Myocyte (in vitro differentiated cells): Measurements from ENCODE around the gene TCP10L. TPM values are rescaled to one million over a fixed set of nuclear protein-coding genes. Genes with fewer than 3 reads are reported as not detected.
A peak's percentile ranks its signal among the peaks of the same experiment; 100 is the strongest.
"Not testable (repeated sequence)": the region's sequence is repeated elsewhere in the genome, so short reads cannot be mapped to it uniquely, and the experiment has no call there.

Source experiments
- DNase-seq: peaks from one replicate; pipeline ENCODE4 v3.0.0-alpha.2; 2012; ENCODE audit warnings: low read depth
- total RNA-seq: library from RNA; depleted of rRNA; stranded (reverse); fragments of >200 nt; gene quantifications from 2 replicates; pipeline ENCODE4 v1.2.3, GENCODE V29; 2014

The TCP10L gene
- total RNA-seq, 1 donor from 2014 or later = 3.3 TPM

DNA sequence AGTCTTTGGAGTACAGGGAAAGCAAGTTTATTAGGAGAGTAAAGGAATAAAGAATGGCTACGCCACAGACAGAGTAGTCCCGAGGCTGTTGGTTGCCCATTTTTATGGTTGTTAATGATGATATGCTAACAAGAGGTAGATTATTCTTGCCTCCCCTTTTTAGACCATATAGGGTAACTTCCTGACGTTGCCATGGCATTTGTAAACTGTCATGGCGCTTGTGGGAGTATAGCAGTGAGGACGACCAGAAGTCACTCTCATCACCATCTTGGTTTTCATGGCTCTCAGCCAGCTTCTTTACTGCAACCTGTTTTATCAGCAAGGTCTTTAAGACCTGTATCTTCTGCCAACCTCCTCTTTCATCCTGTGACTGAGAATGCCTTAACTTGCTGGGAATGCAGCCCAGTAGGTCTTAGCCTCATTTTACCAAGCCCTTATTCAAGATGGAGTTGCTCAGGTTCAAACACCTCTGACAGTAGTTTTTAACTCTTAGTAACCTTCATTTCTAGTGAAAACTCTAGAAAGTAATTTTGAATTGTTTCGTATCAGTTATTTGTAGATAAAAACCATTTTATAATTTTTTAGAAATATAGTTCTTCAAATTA, 26.2 kb downstream of the TCP10L start:
- DNase-seq = no peak

DNA sequence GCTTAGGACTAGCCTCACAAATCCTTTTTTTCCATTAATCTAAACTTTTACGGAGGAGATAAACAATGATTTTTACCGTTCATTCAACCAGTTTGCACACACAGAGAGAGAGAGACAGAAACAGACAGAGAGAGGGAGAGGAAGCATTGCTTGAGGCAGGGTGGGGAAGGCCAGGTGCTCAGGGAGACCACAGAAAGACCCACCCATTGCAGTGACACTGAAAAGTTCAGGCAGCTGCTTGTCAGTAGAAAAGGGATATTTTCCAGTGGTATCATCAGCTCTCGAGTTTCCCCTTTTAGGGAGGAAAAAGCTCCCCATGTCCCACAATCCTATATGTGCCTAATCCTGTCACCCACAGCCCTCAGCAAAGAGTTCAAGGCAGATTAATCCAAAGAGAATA, 27.2 kb downstream of the TCP10L start:
- peak; percentile 28 for DNase-seq

DNA sequence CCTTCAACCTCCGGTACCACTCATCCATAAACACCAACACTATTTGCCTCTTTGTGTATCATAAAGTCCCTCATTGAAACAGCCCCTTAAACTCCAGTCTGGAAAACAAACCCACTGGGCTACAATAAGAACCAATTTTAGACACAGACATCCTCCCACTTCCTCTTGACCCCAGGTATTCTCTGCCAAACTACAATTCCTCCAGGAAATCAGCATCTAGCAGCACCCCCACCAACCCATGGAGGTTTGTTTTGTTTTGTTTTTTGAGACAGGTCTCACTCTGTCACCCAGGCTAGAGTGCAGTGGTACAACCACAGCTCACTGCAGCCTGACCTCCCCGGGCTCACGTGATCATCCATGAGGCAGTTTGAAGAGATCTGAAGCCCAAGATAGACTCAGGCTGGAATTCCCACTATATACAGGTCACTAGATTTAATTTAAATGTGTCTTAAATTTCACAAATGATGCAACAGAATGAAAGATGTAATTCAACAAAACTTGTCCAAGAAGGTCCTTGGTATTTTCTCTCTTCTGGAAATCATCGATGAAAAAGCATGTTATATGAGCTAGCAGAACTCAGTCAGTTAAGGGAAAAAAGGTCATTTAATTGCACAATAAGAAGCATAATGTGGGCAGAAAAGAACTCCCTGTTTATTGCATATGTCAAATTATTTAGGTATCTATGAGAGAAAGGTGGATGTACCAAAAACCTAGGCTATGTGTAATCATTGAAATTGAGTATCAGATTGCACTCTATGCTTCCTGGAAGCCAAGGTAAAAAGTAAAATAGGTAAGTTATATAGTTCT, 30.3 kb downstream of the TCP10L start:
- no peak for DNase-seq

DNA sequence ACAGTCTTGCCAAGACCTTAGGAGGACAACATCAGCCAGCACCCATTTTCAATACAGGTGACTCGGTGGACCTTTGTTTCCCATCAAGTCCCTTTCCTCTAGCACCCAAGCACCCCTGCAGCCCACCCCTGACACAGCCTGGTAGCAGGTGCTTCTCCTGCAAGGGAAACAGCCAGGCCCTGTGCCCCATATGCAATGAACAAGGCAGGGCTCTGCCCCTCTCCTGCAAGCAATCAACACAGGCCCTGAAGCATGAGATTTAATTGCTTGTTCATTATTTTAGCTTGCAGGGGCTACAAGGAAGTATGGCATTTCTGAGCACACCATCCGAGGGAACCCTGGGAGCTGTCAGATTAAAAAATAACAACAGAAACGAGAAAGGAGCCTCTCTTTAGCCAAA, 35.4 kb downstream of the TCP10L start:
- DNase-seq = no peak

DNA sequence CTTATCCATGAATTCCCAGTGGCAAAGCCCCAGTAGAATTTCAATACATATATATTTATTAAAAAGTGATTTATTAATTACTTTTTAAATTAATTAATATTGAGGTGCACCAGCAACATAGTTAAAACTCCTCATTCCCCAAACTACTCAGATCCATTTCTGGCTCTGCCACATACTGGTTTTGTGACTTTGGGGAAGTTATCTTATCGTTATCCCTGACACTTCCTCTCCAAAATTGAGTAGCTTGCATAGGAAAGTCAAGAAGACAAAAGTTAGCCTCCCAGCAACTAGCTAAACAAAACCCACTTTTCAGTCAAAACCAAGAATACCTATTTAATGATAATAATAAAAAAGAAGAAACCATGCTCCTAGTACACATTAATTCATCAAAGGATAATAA, 35.9 kb downstream of the TCP10L start:
- no peak for DNase-seq

DNA sequence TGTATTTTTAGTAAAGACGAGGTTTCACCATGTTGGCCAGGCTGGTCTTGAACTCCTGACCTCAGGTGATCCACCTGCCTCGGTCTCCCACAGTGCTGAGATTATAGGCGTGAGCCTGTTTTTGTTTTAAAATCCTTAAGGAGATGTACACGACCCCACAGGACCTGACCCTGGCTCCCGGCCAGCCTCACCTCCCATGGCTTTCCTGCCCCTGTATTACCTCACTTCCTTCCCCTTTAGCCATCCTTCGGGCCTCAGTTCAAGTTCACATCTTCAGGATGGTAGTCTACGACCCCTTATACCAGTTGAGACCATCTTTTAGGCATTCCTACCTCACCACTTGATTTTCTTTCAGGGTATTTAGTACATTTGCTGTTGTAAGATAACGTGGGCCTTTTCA, 36.3 kb downstream of the TCP10L start:
- no peak for DNase-seq

DNA sequence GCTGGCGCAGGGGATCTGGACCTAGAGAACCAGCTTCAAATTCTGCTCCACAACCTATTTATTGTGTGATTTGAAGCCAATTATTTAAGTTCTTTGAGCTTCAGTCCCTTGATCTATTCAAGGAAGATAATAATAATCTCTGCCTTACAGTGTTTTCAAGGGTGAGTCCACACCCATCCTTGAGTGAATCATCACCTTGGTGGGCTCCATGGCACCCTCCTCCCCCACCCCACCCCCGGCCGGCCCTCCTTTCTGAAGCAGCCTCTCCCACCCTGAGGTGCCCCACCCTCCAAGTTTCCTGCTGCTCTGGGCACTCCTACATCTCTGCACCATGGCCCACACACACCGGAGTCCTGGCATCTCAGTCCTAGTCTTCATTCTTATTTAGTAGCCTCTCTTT, 38.3 kb downstream of the TCP10L start:
- no peak for DNase-seq

DNA sequence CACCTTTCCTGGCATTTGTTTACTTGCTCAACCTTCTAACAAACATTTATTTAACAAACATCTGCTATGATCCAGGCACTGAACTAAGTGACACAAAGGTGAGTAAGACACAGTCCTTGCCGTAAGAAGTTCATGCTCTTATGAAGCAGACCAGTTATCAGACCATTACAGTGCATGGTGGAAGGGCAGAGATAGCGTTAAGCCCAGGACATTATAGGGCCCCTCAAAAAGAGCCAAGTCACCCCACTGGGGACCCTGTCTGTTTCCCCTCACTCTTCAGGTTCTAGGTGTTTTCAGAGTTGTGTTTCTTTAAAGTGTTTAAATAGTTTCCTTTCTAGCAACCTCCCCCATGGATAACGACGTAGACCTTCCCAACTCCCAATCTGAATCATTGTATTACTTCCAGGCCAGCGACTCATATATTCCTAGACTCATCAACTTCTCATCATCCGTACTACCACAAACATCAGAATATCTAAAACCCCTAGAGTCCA, 39.3 kb downstream of the TCP10L start:
- DNase-seq = no peak

DNA sequence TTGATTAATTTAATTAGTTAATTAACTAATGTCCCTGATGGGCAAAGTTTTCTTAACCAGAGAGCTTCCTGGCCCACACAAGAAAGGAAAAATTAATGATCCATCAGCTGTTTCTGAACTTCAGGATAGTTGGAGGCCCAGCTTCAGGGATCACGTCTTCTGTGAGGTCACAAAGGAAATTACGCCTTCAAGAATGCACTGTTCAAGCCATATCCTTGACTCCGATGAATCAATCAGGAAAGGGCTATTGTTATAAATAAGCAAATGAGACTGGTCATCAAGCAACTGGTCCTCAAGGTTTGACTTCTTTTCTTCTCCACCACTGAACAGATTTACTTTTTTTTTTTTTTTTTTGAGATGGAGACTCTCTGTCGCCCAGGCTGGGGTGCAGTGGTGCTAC, 40.6 kb downstream of the TCP10L start:
- DNase-seq = no peak

DNA sequence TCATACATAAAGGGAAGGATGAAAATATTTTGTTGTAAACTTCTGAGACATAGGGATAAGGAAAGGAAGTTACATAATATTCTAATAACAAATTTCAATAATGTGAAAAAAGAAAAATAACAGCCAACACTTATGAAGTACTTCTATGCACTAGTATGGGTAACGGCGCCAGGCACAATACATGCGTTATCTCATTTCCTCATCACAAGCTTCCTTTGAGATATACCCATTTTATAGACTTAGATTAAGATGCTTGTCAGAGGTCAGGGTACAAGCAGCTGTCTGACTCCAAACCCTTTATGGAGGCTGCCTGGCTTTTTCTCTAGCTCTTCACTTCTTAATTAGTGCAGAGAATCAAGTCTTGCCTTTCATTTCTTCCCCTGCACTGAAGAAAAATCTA, 41.3 kb downstream of the TCP10L start:
- no peak for DNase-seq

DNA sequence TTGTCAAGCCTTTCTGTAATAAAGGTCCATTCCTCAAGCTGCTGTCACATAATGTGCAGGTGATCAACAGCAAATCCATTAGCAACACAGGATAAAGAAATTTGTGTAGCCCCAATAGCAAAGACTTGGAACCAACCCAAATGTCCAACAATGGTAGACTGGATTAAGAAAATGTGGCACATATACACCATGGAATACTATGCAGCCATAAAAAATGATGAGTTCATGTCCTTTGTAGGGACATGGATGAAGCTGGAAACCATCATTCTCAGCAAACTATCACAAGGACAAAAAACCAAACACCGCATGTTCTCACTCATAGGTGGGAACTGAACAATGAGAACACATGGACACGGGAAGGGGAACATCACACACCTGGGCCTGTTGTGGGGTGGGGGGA, 42.3 kb downstream of the TCP10L start:
- DNase-seq = not testable (repeated sequence)

DNA sequence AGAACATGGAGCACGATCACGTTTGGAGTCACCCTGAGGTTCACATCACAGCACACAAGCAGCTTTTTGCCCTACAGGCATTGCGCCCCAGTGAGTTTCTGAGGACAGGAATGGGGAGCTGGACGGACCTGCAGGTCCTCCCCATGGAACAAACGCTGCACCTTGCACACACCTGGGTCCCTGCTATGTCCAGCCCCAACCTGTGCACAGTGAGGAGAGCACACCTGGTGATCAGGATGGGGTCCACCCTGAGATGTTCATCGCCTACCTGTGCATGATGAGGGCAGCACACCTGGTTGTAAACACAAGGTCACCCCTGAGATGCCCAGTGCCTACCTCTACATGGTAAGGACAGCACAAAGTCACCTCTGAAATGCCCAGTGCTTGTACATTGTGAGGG, 45.9 kb downstream of the TCP10L start:
- DNase-seq = no peak

DNA sequence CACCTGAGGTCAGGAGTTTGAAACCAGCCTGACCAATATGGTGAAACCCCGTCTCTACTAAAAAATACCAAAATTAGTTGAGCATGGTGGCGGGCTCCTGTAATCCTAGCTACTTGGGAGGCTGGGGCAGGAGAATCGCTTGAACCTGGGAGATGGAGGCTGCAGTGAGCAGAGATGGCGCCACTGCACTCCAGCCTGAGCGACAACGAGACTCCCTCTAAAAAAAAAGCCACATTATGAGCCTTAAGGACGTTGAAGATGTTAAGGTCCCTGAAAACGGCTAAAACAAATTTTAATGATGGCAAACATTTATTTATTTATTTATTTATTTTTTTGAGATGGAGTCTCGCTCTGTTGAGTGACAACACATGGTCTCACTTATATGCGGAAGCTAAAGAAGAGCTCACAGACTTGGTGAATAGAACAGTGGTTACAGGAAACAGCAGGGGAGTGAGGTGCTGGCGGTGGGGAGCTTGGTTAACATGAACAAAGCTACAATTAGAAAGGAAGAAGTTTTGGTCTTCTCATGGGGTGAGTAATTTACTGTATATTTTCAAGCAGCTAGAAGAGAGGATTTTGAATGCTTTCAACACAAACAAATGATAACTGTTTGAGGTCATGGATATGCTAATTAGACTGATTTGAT, 47.1 kb downstream of the TCP10L start:
- no peak for DNase-seq

DNA sequence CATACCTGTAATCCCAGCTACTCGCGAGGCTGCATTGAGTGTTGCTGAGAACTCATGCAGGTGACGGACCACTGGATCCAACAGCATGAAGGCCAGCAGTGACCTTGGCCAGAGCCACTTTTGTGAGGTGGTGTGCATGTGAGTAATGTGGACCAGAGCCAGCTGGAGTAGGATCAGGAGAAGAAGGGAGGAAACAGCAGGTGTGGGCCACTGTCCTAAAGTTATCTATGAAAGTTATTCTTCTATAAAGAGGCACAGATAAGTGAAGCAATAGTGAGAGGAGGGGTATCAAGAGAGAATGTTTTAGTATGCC, 47.8 kb downstream of the TCP10L start:
- DNase-seq = peak; percentile 24

DNA sequence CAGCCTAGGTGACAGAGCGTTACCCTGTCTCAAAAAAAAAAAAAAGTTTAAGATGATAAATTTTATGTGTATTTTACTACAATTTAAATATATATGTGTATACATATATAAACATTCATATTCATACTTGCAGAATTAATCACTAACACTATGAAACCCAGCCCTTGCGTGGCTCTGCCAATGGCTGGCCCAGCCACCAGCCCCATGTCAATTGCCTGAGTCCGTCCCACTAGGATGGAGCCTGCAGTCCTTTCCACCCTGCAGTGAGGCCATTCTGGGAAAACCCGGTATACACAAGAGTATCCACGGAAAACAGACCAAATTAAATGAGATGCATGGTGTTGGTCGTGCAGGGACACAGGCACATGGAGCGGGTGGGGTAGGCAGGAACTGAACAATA, 49.7 kb downstream of the TCP10L start:
- DNase-seq = no peak

DNA sequence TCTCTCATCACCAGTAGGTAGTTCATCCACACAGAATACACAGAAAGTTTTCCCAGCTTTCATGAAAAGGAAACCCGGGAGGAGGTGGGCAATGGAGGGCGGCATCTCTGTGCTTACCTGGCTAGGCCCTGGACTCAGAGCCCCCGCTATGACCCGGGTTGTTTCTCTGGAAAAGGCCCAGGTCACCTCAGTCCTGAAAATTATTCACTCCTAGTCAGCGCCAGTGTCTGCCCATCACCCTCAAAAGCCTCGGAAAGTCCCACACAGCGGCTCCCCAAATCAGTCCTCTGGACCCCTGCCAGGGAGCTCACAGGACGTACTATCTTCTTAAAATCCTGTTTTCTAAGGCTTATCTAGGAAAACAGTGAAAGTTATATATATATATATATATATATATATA, 51.2 kb downstream of the TCP10L start:
- no peak for DNase-seq

DNA sequence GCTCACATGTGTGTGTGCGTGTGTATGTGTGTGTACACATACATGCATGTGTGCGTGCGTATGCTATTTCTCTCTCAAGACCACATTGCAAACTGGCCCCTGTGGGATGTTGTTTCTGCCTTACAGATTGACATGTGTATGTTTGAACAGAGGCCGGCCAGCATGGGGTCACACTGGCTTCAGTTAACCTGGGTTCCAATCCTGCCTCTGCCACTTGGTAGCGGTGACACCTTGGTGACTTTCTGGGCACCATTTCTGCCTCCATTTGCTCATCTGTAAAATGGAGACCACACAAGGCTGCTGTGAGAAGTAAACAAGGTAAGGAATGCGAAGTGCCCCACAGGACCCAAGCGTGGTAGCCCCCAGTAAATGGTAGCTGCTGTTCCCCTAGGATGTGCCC, 51.7 kb downstream of the TCP10L start:
- no peak for DNase-seq

DNA sequence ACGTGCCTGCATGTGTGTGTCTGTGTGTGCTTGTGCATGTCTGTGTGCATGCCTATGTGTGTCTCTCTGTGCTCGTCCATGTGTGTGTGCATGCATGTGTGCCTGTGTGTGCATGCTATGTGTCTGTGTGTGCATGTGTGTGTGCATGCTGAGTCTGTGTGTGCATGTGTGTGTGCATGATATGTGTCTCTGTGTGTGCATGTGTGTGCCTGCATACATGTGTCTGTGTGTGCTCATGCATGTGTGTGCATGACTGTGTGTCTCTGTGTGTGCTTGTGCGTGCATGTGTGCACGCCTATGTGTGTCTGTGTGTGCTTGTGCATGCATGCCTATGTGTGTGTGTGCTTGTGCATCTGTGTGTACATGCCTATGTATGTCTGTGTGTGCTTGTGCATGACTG, 52.3 kb downstream of the TCP10L start:
- no peak for DNase-seq

DNA sequence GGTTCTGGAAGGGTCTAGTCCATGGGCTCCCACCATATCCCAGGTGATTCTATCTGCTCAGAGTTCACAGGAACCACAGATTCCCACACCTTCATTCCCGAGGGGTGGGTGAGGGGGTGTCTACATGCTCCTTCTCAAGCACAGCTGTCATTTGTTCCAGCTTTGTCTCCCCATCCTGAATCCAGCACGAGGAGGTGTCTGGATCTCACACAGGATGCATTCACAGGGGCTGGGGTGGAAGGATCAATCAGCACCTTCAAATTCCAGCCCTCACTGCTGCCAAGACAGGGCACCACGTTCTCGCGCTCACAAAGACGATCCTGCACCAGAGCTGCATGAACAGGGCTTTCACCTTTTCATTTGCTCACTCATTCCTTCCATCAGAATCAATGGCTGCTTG, 52.7 kb downstream of the TCP10L start:
- no peak for DNase-seq

DNA sequence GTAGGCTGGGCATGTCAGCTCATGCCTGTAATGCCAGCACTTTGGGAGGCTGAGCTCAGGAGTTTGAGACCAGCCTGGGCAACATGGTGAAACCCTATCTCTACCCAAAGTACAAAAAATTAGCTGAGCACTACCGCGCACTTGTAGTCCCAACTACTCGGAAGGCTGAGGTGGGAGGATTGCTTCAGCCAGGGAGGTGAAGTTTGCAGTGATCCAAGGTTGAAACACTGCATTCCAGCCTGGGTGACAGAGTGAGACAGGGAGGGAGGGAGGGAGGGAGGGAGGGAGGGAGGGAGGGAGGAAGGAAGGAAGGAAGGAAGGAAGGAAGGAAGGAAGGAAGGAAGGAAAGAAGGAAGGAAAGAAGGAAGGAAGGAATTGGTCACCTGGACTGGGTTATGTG, 53.8 kb downstream of the TCP10L start:
- not testable (repeated sequence) for DNase-seq

DNA sequence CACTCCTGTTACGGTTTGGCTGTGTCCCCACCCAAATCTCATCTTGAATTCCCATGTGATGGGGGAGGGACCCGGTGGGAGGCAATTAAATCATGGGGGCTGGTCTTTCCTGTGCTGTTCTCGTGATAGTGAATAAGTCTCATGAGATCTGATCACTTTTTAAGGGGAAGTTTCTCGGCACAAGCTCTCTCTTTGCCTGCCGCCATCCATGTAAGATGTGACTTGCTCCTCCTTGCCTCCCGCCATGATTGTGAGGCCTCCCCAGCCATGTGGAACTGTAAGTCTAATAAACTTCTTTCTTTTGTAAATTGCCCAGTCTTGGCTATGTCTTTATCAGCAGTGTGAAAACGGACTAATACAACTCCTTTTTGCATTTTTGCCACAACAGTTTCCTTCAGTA, 54.5 kb downstream of the TCP10L start:
- not testable (repeated sequence) for DNase-seq

DNA sequence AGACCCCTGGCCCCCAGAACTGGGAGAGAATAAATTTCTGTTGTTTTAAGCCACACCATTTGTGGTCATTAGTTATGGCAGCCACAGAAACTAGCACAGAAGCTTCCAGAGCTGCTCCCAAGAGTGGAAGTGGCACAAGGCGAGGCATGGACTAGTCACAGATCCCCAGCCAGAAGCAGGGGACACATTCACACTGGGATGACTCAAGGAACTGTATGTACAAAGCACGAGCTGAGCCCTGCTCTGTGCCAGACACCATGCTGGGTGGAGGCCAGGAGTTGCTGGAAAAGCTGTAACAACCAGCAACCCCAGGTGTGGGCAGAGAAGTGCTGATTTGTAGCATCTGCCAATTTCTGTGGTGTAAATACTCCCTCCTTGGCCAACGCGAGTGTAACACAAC, 55.6 kb downstream of the TCP10L start:
- DNase-seq = no peak

DNA sequence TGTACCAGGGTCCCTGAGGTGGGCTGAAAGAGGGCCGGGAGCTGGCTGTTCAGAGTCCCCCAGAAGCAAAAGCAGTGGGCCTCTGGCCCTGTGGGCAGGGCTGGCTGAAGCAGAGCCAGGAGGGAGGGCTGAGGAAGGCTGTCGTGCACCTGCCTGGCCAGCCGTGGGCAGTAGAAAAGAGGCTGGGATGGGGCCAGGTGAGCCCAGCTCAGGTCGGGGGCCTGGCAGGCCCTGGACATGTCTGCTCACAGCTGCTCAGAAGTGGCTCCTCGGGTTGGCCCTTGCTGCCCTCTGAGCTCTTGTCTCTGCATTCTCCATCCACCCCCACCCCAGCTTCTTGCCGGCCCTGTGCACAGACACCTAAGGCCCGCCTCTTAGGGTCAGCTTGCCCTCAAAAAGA, 60.0 kb downstream of the TCP10L start:
- DNase-seq = no peak
